Colonic mucosa (tissue), 4 donors: ENCODE measurements around the gene ARMC8. TPM values are rescaled to one million over a fixed set of nuclear protein-coding genes. Genes with fewer than 3 reads are reported as not detected.

Experiments
- DNase-seq: peaks from one replicate; pipeline ENCODE4 v3.0.0-alpha.2; 2020
- H3K27ac ChIP-seq: fragments of 200-600 bp; one replicate; pipeline ENCODE4 v1.8.0; 2021
- H3K27me3 ChIP-seq: fragments of 200-600 bp; one replicate; pipeline ENCODE4 v1.8.0; 2021
- H3K36me3 ChIP-seq: fragments of 200-600 bp; one replicate; pipeline ENCODE4 v1.8.0; 2021
- H3K4me1 ChIP-seq: fragments of 200-600 bp; one replicate; pipeline ENCODE4 v1.8.0; 2021; ENCODE audit warnings: mild to moderate bottlenecking
- H3K4me3 ChIP-seq: fragments of 200-600 bp; one replicate; pipeline ENCODE4 v1.8.0; 2021
- H3K9ac ChIP-seq, 2 donors: one replicate each; pipeline ENCODE4 v1.7.0; 2013; ENCODE audit warnings: control low read depth in 2 of 2, low read depth in 2 of 2, low read length in 2 of 2
- H3K9me3 ChIP-seq: fragments of 200-600 bp; one replicate; pipeline ENCODE4 v1.8.0; 2021
- intact Hi-C: fragments of 100-400 bp; cut with DNase I; formaldehyde crosslinking; loops from one replicate; pipeline ENCODE4 v1.14.1; 2022
- total RNA-seq, 2 donors: library from RNA; stranded (reverse); fragmentation: NEBNext Ultra II Directional in 1 of 2; extraction: Animal tissue kit (Norgen Biotek cat#: 25700) in 1 of 2; gene quantifications; one replicate each; pipeline ENCODE4 v1.2.1, GENCODE V29; 2021
- TF ChIP-seq, protein P1 (sequence below): fragments of 200-600 bp; IDR thresholded peaks from one replicate; pipeline ENCODE4 v1.8.0; 2022; ENCODE audit warnings: antibody characterized with exemption, mild to moderate bottlenecking
- donor health status: healthy.
- donor health status: DM: no; HTN: no; CAD: no.
- donor health status: DM: no; HTN: no; CAD: no.

ARMC8 gene
- total RNA-seq, 2 donors from 2014 or later, result 29.9 to 35.0 TPM

GRCh38 chr3:138257986-138258385, 70.9 kb downstream of the ARMC8 start:
- Histone ChIP-seq H3K36me3 (no peaks in the 10 kb centered on the region), H3K4me1 (no peaks in the 10 kb centered on the region), H3K4me3 (no peak overlapping the region), H3K9ac (no peak overlapping the region), H3K27me3 (no peaks in the 10 kb centered on the region), H3K9me3 (no peaks in the 10 kb centered on the region), H3K27ac (no peak overlapping the region)
- DNase-seq, result no peak
- TF ChIP-seq, protein P1, sequence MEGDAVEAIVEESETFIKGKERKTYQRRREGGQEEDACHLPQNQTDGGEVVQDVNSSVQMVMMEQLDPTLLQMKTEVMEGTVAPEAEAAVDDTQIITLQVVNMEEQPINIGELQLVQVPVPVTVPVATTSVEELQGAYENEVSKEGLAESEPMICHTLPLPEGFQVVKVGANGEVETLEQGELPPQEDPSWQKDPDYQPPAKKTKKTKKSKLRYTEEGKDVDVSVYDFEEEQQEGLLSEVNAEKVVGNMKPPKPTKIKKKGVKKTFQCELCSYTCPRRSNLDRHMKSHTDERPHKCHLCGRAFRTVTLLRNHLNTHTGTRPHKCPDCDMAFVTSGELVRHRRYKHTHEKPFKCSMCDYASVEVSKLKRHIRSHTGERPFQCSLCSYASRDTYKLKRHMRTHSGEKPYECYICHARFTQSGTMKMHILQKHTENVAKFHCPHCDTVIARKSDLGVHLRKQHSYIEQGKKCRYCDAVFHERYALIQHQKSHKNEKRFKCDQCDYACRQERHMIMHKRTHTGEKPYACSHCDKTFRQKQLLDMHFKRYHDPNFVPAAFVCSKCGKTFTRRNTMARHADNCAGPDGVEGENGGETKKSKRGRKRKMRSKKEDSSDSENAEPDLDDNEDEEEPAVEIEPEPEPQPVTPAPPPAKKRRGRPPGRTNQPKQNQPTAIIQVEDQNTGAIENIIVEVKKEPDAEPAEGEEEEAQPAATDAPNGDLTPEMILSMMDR, result no peak
- intact Hi-C loops, result no loop called here

GRCh38 chr3:138259126-138259525, 72.0 kb downstream of the ARMC8 start:
- no peak overlapping the region for H3K4me3 ChIP-seq
- no peaks in the 10 kb centered on the region for H3K36me3 ChIP-seq
- no peaks in the 10 kb centered on the region for H3K27me3 ChIP-seq
- H3K9ac ChIP-seq, result no peak overlapping the region
- no peak for DNase-seq
- H3K4me1 ChIP-seq, result no peaks in the 10 kb centered on the region
- no peaks in the 10 kb centered on the region for H3K9me3 ChIP-seq
- TF ChIP-seq, protein P1, result no peak
- H3K27ac ChIP-seq, result no peak overlapping the region
- intact Hi-C loops, result no loop called here

- TF ChIP-seq, protein P1, result no peak
- Histone ChIP-seq H3K9ac (no peak overlapping the region), H3K9me3 (no peaks in the 10 kb centered on the region), H3K36me3 (no peaks in the 10 kb centered on the region), H3K4me1 (no peaks in the 10 kb centered on the region), H3K27ac (no peak overlapping the region), H3K4me3 (no peak overlapping the region), H3K27me3 (no peaks in the 10 kb centered on the region)
- intact Hi-C loops, result no loop called here
- no peak for DNase-seq
These were observed 73.5 kb downstream of the ARMC8 start for GRCh38 chr3:138260611-138261010.

DNA sequence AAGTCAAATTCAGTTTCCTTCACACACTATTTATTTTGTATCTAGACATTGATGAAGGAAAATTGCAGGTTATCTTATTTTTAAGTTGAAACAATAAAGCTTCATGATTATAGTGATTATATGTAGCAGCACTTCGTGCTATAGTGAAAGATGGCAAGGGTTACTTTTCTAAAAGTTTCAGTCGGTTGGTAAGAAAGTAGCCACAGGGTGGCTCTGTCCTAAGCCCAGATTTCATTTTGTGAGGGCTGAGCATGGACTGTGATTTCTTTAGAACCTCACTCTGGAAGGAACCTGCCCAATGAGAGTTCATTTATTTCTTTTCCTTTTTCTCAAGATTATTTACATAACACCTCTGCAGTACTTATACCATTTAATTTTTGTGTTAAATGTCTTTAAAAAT, 76.0 kb downstream of the ARMC8 start:
- Histone ChIP-seq H3K27me3 (no peaks in the 10 kb centered on the region), H3K9me3 (no peaks in the 10 kb centered on the region), H3K9ac (no peak overlapping the region), H3K27ac (no peak overlapping the region), H3K36me3 (no peaks in the 10 kb centered on the region), H3K4me3 (no peak overlapping the region), H3K4me1 (no peaks in the 10 kb centered on the region)
- TF ChIP-seq, protein P1, result no peak
- no peak for DNase-seq
- intact Hi-C loops, result no loop called here

GRCh38 chr3:138265745-138266144, 78.6 kb downstream of the ARMC8 start:
- TF ChIP-seq, protein P1, result no peak
- intact Hi-C loops, result no loop called here
- Histone ChIP-seq H3K9me3 (no peaks in the 10 kb centered on the region), H3K4me1 (no peaks in the 10 kb centered on the region), H3K27me3 (no peaks in the 10 kb centered on the region), H3K36me3 (no peaks in the 10 kb centered on the region), H3K27ac (no peak overlapping the region), H3K9ac (no peak overlapping the region), H3K4me3 (no peak overlapping the region)
- DNase-seq, result no peak

DNA sequence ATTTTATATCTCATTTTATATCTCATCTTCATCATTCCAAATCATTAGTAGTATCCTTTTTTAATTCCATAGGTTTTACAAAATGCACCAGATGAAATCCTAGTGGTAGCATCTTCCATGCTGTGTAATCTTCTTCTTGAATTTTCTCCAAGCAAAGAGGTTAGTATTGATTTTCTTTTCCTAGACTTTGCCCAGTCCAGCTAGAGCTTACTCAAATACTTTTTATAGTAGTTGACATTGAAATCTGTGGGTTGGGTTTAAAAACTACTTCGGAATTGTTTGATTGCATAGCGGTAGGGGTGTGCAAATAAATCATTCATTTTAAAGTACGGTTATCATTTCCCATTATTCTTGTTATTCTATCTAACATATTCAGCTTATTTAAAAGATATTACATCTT, 80.0 kb downstream of the ARMC8 start:
- H3K36me3 ChIP-seq, result no peaks in the 10 kb centered on the region
- intact Hi-C loops, result no loop called here

More for the DNA sequence above, 80.0 kb downstream of the ARMC8 start:
- H3K9me3 ChIP-seq, result no peaks in the 10 kb centered on the region
- H3K27me3 ChIP-seq, result no peaks in the 10 kb centered on the region
- TF ChIP-seq, protein P1, result no peak
- H3K9ac ChIP-seq, result no peak overlapping the region
- H3K27ac ChIP-seq, result no peak overlapping the region
- DNase-seq, result no peak
- H3K4me1 ChIP-seq, result no peaks in the 10 kb centered on the region
- no peak overlapping the region for H3K4me3 ChIP-seq
